Stomach (tissue), 4 donors: ENCODE data around the gene SLC28A3.

ENCODE experiments used
- CTCF ChIP-seq, 7 experiments: fragments of 450-650 bp in 4 of 7; fragments of 200-600 bp in 3 of 7; sonication (generic) in 3 of 7; IDR thresholded peaks; one replicate each; pipeline ENCODE4 v1.5.1; 2016 to 2019; ENCODE audit warnings: antibody characterized with exemption in 7 of 7, control low read depth in 2 of 7, mild to moderate bottlenecking in 1 of 7
- POLR2A ChIP-seq, 4 donors: fragments of 450-650 bp; IDR thresholded peaks; one replicate each; pipeline ENCODE4 v1.6.1; 2016; ENCODE audit warnings: antibody characterized with exemption in 4 of 4, control low read depth in 2 of 4, mild to moderate bottlenecking in 1 of 4, moderate library complexity in 1 of 4

GRCh38 chr9:84374013-84374412 is 33.5 kb upstream of the SLC28A3 start:
- no peak for TF ChIP-seq CTCF (IDR thresholded peaks at IDR 0.05)
- TF ChIP-seq POLR2A (IDR thresholded peaks at IDR 0.05): no peak
